GM19467 (cell line): ENCODE results near the gene SIN3A.
"Not testable (repeated sequence)": the region's sequence is repeated elsewhere in the genome, so short reads cannot be mapped to it uniquely, and the experiment has no call there.

Experiments used
- ATAC-seq: cut with Tn5 transposase; IDR thresholded peaks from one replicate; pipeline ENCODE4 v1.9.1; 2021; ENCODE audit warnings: mild to moderate bottlenecking, moderate library complexity; ENCODE audit not compliant: unreplicated experiment

SIN3A gene

DNA sequence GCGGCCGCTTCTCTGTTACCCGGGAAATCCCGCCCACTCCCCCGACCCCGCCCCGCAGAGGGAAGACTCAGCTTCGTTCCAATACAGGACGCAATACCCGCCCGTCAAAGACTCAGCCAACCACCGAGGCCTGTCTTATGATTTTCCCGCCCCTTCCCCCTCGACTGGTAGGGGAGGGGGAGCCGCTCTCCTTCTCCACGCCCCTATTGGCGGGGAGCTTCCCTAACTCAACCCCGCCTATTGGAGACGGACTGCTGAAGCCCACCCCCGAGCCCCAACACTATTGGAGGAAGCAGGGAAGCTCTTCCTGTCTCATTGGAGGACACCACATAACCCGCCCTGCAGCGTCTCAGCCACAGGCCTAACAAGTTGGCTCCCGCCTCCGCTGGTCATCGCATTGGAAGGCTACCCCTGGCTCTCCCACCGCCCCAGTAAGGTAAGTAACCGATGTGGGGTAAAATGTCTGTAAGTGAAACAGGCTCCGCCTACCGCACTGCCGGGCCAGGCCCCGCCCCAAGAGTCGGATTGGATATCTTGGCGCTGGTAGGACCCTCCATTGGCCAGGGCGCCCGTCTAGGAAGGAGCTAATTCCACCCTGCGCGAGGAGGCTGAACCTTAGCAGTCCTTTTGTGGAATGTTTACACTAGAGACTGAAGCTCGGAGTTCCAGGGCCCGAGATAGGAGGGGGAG, at the start of gene SIN3A:
Gene SIN3A, minus strand, starts transcription at position 17 of the 690 bp plus-strand sequence. CDS start 21,315 bp downstream, outside the sequence.
- ATAC-seq = peak; percentile 40

DNA sequence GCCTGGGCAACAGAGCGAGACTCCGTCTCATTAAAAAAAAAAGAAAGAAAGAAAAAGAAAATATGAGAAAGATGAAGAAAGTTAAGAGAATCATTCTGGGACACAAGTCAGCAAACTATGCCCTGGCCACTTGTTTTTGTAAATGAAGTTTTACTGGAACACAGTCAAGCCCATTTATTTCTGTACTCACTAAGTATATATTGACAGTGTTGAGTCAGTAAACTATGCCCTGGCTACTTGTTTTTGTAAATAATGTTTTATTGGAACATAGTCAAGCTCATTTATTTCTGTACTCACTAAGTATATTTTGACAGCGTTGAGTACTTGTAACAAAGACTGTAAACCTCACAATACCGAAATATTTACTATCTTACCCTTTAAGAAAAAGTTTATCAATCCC, 42.2 kb upstream of the SIN3A start:
- ATAC-seq = no peak

DNA sequence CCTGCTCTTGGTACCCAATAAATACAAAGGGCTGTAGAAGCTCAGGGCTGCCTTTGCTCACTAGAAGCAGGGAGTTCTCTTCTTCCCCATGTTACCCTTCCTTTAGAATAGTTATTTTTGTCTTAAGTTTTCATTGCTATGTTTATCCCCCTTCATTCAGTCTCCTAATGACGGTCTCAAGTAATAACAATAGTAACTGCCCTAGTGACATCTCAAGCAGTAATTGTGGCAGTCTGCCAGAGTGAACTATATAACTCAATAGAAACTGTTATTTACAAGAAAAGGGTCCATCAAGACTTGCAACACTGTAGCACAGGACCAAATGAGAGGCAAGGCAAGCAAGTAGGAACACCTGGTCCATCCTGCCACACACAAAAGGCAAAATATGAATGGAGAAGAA, 32.5 kb upstream of the SIN3A start:
- ATAC-seq = no peak

DNA sequence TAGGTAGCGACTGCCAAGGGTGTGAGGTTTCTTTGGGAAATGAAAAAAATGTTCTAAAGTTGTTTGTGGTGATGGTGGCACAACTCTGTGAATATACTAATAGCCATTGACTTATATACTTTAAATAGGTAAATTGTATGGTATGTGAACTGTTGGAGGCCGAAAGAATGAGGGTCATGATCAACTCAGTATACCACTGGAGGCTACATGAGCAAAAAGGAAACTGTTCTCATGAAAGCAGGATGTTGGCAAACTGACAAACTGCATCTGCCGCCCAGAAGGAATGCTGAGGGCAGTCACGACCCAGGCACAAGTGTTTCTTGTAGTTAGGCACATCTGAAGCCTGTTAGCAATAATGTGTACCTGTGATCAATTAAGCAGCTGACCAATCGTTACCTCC, 32.1 kb upstream of the SIN3A start:
- ATAC-seq = not testable (repeated sequence)

DNA sequence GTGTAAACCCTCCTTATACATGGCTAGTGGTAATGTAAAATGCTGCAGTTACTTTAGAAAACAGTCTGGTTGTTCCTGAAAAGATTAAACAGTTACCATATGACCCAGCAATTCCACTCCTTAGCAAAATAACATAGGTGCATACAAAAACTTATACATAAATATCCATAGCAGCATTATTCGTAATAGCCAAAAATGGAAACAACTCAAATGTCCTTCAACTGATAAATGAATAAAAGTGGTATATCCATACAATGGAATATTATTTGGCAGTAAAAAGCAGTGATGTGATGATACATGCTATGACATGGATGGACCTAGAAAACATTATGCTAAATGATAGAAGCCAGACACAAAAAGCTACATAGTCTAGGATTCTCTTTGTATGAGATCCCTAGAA, 31.6 kb upstream of the SIN3A start:
- no peak for ATAC-seq

DNA sequence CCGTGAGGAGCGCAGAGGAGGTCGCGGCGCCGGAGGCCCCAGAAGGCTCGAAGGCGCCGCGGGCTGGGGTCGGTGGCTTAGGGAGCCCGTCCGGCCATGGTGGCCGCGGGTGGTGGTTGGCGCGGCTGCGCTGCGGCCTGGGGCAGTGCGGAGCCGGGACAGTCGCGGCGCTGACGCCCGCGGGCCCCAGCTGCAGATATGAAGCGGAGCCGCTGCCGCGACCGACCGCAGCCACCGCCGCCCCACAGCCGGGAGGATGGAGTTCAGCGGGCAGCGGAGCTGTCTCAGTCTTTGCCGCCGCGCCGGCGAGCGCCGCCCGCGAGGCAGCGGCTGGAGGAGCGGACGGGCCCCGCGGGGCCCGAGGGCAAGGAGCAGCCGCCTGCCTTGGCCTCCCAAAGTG, 29.0 kb upstream of the SIN3A start:
- not testable (repeated sequence) for ATAC-seq

DNA sequence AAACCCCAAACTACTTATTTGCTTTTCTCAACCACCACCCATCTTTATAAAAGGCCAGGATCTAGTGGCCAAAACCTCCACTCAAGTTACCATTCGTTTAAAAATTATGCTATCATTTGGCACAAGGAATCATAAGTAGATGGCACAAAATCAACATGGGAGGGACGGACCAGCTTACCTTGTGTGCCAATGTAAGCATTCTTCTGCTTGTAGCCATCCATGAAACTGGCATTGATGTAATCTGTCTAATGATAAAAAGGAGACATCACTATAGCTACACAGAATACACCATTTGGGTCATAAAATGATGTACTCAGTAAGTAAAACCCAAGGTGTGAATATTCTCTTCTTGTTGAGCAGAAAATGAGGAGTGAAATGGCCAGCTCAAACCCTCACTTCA, 28.2 kb upstream of the SIN3A start:
- ATAC-seq = no peak

DNA sequence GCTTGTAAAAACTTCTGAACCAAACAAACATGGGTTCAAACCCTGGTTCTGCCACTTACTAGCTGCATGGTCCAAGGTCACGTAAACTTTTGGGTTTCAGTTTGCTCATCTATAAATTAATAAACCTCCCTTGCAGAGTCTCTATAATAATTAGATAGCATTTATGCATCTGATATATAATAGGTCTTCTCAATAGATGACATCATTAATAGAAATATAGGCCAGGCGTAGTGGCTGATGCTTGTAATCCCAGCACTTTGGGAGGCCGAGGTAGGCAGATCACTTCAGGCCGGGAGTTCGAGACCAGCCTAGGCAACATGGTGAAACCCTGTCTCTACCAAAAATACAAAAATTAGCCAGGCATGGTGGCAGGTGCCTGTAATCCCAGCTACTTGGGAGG, 25.6 kb upstream of the SIN3A start:
- not testable (repeated sequence) for ATAC-seq

DNA sequence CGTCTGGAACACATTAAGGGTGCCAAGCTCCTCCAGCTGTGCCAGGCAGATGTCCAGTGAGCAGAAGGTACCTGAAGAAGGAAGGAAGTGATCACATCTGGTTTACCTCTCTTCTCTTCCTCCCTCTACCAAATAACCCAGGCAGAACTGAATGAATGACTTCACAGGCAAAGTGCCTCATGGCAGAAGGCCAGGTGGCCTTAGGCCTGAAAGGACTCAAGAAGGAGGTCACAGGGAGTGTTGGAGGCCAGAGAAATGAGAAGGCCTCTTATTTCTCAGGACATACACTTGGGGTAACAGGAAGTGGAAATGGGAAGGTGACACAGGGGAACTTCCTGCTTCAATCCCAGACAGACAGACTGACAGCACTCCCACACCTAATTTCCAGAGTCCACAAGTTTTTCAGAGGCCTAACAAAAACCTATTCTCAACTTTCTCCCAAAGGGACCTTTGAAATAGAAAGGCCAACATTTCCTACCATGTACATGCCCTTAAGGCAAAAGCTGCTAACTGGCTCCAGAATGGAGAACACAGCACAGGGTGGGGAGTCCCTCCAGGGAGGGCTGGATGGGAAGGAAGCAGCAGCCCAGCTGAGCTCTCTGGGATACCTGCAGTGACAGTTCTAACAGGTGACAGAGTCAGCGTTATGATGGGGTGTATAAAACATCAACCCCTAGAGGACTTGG, 17.6 kb upstream of the SIN3A start:
- ATAC-seq = no peak

DNA sequence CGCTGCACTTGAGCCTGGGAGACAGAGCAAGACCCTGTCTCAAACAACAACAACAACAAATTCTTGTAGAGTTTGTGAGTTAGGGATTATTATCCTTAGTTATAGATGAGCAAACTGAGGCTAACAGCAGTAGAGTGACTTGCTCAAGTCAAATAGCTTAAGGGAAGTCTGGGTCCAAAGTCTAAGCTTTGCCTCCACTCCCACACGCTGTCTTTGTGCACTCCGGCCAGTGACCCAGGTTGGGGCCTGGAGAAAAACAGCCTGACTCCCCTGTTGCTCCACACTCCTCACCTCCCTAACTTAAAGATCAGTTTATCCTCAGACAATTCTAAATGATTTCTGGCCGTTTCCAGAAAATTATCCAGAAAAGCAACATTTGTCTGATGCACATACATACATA, 9.2 kb upstream of the SIN3A start:
- ATAC-seq = no peak

DNA sequence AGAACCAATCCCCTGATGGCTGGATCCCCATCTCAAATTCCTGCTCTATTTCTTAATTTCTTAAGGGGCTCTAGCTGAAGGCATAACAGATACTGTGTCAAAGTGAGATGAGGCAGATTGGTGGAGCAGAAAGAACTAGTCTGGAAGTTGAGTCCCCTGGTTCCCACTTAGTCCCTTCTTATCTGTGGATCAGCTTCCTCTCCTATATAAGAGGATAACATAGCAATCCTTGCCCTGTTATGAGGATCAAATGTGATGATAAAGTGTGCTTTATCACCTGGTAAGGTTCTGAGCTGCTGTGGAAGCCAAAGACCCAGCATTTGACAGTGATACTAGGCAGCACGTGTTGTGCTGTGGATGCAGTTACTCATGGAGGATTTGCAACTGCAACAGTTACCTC, 8.1 kb upstream of the SIN3A start:
- no peak for ATAC-seq

DNA sequence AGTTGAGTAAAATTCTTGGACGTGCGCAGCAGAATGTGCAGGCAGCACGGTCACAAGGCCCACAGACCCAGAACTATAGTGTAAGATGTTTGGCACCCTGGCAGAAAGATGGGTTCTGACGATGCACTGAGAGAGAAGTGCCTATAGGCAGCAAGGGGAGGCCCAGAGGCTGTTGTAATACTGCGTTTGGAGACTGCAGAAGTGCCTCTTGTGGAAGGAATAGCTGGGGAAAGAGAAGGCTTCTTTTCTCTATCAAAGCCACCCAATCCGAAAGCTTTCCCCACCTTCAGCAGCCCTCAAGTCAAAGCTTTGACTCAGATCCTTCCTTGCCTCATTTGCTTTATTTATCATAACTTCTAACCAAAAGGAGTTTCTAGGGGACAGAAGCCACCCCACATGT, 5.2 kb upstream of the SIN3A start:
- ATAC-seq = no peak

DNA sequence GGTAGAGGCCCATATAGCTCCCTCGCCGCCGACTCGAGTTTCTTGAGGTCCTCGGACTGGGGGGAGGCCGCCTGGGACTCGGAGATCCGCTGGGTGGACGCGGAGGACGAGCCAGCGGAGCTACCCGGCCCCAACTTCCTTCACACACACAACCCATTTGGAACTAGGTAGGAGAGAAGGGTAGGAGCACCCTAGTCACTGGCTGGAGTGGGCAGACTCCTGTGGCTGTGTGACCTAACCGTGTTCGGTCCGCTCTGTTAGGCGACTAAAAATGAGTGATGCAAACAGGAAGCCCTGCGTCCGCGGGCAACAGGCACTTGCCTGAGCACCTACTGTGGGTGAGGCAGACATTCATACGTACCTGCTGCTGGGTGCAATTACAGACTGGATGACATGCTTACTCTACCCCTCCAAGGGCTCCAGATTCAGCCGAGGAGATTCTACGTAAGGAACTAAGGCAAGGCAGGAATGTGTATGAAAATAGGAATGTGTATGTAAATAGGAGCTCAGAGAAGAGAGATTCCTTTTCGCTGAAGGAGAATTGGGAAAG, 4.6 kb upstream of the SIN3A start:
- no peak for ATAC-seq

DNA sequence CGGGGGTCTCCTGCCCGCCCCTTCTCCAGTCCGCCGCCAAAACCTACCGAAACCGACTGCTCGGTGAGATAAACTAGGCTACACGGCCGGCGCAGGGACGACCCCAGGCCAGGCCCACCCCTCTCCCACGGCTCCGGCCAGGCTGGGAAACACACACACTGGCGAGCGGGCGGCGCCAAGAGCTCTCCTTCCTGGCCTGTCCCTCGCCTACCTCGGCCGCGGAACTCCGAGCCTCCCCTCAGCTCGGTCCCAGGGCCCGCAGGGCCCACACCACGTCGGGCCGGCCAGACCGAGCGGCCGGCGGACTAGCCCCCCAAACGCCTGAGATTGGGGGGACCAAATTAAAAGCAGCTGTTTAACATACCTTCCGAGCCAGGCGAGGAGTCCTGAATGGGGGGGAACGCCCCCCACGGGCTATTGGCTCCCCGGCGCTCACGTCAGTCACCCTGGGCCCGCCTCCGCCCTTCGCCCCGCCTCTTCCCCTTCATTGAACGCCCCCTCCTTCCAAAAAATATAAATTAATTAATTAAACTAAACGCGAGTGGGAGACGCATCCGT, 4.0 kb upstream of the SIN3A start:
- no peak for ATAC-seq

DNA sequence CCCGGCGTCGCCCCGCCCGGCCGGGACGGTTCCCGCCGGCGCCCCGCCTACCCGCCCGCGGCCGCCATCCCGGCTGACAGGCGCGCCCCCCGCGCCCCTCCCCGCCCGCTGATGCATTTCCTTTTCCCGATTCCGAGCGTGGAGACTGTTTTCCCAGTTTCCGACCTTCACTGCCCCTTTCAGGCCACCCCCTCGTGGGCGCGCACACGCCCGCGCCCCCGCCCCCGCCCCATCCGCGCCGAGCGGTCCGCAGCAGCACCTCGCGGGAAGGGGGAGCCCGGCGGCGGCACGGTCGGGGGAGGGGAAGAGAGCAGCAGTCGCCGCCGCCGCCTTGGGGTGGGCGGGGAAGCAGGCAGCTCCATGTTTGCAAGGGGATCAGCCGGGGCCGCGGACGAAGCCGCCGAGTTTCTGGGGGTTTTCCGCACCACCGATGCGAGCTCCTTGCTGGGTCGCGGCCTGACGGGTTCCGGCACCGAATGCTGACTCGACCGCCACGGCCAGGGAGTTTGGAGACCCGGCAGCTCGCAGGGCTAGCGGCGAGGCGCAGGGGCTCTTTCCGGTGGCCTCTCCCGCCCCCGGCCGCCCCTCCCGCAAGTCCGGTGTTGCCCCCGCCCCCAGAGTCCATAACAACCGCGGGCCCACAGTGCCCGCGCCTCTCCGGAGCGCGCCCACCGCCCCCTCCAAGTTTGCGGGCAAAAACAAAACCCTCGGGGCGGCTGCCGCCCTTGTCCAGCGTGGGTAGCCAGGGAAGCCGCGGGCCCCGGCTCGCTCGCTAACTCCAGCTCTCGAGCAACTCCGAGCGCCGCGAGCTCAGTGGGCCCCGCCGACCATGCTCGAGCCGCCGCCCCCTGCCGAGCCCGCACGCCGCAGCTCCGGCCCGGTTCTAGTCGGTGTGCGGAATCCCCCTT, 3.2 kb upstream of the SIN3A start:
- ATAC-seq = no peak

DNA sequence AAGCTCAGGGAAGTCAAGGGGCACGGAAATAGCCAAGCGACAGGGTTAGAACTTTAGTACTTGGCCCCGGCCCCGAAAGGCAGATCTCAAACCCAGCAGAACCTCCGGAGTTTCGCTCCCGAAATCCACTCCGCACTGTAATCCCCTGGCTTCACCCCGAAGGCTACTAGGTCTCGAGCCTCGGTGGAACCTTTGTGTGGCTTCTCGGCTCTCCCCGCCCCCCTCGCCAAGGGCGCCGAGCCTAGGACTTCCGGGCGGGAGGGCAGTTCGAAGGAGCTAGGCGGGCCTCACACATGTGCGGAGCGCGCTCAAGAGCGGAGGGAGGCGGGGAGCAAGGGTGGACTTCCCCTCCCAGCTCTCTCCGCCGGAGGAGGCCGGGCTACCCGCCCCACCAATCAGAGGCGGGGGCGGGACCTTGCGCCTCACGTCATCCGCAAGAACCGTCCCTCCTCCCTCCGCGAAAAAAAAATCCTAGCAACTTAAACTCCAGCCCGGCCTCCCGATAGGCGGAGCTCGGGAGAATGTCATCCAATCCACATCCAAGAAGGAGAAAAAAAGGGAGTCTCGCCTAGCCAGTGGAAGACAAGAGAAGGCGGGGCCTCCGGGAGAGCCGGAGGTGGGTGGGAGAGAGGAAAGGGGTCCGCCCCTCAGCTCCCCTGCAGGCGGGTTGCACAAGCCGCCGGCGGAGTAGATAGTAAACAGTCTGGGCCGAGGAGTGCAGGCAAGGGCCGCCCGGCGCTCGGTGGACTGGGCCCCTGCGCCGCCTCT, 2.4 kb upstream of the SIN3A start:
- ATAC-seq = peak; percentile 32

DNA sequence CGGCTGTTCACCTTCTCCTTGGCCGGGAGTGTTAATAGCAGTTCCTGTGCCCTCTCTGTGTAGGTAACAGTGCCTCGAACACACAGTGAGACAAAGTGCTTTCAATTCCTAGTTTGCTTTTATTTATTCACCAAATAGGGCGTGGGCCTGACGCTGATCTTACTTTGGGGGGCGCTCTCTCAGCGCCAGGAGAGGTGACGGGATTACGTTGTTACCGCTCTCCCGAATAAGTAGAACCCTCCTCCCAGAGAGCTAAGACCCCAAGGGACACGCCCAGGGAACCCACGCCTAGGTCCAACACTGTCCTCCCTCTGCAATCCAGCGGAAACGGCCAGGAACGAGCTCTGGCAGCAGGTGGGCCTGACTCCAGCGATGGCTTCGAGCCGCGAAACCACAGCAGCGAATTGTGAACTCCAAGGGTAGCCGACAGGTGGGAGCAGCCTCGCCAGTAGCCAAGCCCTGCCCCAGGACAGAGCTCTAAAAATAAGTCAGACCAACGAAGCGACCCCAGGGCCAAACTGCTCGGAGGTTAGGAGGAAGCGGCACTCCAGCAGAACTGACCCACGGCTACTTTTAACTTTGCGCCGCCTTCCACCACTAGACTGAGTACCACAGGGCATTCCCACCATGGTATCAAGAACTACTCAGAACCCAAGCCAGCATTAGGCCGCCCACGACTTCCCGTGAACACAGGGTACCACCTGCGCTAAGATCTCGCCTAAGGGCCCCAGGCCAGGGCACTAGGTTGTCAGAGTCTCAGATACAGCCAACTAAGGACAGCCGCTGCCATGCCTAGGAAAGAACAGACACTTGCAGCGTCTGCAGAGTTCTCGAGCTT, 1.6 kb upstream of the SIN3A start:
- no peak for ATAC-seq

DNA sequence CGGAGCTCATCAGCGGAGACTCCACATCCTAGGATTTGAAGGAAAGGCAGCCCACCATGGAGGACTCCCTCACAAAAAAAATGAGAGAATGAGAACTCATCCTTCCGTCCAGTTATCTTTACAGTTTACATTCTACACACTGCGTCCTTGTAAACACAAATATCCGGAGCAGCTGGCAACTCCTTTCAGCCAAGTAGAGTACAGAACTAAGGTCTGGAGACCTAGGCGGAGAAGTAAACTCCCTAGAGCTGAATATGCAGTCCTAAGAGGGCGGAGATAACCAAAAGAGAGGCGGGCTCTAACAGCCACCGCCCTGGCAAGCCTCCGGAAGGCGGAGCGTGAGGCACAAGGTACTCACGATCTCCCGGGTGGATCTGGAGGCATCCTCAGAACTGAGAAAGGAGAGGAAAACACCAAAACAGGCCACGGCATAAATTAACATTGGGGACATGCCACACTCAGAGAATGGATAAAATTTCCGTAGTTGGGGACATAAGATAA, 924 bp upstream of the SIN3A start:
- ATAC-seq = no peak

DNA sequence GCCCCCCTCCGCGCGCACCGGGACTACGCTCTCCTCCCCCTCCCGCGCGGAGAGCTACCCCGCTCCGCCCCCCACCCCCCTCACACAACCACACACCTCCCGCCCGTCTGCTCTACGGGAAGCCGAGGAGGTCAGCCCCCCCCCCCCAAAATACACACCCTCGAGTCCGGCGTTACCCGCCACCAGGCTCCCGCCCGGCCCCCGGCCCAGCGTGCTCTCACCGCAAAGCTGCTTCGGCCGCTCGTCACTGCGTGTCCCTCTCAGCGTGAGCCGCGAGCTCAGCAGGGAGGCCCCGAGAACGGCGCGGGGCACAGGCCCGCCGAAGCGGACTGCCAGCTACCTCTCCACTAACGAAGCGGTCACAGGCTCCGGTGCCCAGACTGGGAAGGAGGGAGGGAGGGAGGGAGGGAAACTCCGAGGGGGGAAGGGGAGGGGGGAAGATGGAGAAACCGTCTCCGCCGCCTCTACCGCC, 252 bp downstream of the SIN3A start:
- ATAC-seq = no peak
